ENCODE measurements around the gene SCRT2. TPM values are rescaled to one million over a fixed set of nuclear protein-coding genes. Genes with fewer than 3 reads are reported as not detected.

The SCRT2 gene
- total and polyA plus RNA-seq, 2 donors from 2014 or later, result not detected

GRCh38 chr20:618980-619379, 56.6 kb downstream of the SCRT2 start:
- no peaks in the 10 kb centered on the region for H3K27me3 ChIP-seq (ENCODE audit: control insufficient read depth, insufficient read depth, low read length)
- no peak for DNase-seq
- H3K4me1 ChIP-seq (ENCODE audit: control insufficient read depth in 2 of 3, insufficient read depth in 2 of 3, low read depth in 1 of 3, low read length in 3 of 3), result peaks cover 0 to 3% (median 0%) of the 10 kb centered on the region in 3 donors
- H3K36me3 ChIP-seq (ENCODE audit: control insufficient read depth in 2 of 3, insufficient read depth in 3 of 3, low read length in 3 of 3), result no peaks in the 10 kb centered on the region
- no peak for TF ChIP-seq CTCF (IDR thresholded peaks at IDR 0.05; ENCODE audit: borderline replicate concordance, extremely low read depth, insufficient read depth)
- no peak overlapping the region for H3K27ac ChIP-seq (ENCODE audit: low read depth in 2 of 2, low read length in 2 of 2)
- no peak overlapping the region for H3K4me3 ChIP-seq (ENCODE audit: low read length in 3 of 3)
- no peak overlapping the region for H3K9ac ChIP-seq (ENCODE audit: low read length in 3 of 3)
- no peak for FAIRE-seq
- peaks cover 0 to 7% (median 0%) of the 10 kb centered on the region in 3 donors for H3K9me3 ChIP-seq (ENCODE audit: control insufficient read depth in 2 of 3, insufficient read depth in 1 of 3, low read length in 3 of 3)
- intact Hi-C loops (cut with DNase I), result no loop called here

DNA sequence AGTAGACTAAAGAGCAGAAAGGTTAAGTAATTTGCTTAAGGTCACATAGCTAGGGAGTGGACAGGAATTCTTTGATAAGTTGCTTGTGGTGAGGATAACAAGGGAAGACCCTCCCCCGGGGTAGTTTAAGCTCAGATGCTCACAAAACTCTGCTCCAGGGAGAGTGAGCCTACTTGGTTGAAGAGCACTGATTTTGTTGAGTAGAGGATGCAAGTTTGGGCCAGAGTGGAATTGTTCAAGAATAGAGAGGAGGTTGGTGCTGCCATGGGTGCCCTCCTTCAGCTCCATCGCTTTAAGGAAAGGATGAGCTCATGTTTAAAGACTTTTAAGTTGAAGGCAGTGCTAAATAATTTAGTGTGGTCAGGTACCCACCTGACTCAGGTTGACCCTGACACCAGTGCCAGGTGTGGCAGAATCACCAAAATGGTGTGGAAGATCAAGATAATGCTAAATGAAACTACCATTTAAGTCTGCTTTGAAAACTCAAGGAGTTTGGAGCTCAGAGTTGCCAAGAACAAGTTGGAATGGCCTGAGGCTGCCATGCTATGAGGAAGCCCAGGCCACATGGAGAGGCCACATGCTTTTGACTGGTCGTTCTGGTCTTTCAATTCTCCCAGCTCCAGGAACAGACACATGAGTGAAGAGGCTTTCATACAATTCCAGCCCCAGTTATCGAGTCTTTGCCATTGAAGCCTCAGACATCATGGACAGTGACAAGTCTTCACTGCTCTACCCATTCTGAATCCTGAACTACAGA, 57.5 kb downstream of the SCRT2 start:
- no peak overlapping the region for H3K4me3 ChIP-seq (ENCODE audit: low read length in 3 of 3)
- no peaks in the 10 kb centered on the region for H3K27me3 ChIP-seq (ENCODE audit: control insufficient read depth, insufficient read depth, low read length)
- no peak for FAIRE-seq
- intact Hi-C loops (cut with DNase I), result no loop called here
- TF ChIP-seq CTCF (IDR thresholded peaks at IDR 0.05; ENCODE audit: borderline replicate concordance, extremely low read depth, insufficient read depth), result no peak
- peaks cover 0 to 3% (median 0%) of the 10 kb centered on the region in 3 donors for H3K4me1 ChIP-seq (ENCODE audit: control insufficient read depth in 2 of 3, insufficient read depth in 2 of 3, low read depth in 1 of 3, low read length in 3 of 3)
- no peaks in the 10 kb centered on the region for H3K36me3 ChIP-seq (ENCODE audit: control insufficient read depth in 2 of 3, insufficient read depth in 3 of 3, low read length in 3 of 3)
- peaks cover 0 to 7% (median 0%) of the 10 kb centered on the region in 3 donors for H3K9me3 ChIP-seq (ENCODE audit: control insufficient read depth in 2 of 3, insufficient read depth in 1 of 3, low read length in 3 of 3)
- no peak for DNase-seq
- H3K9ac ChIP-seq (ENCODE audit: low read length in 3 of 3), result no peak overlapping the region
- no peak overlapping the region for H3K27ac ChIP-seq (ENCODE audit: low read depth in 2 of 2, low read length in 2 of 2)

GRCh38 chr20:615514-615913, 60.1 kb downstream of the SCRT2 start:
- DNase-seq, result no peak
- Histone ChIP-seq H3K4me3 (ENCODE audit: low read length in 3 of 3) (no peak overlapping the region), H3K36me3 (ENCODE audit: control insufficient read depth in 2 of 3, insufficient read depth in 3 of 3, low read length in 3 of 3) (no peaks in the 10 kb centered on the region), H3K9ac (ENCODE audit: low read length in 3 of 3) (no peak overlapping the region), H3K27me3 (ENCODE audit: control insufficient read depth, insufficient read depth, low read length) (no peaks in the 10 kb centered on the region), H3K27ac (ENCODE audit: low read depth in 2 of 2, low read length in 2 of 2) (no peak overlapping the region), H3K9me3 (ENCODE audit: control insufficient read depth in 2 of 3, insufficient read depth in 1 of 3, low read length in 3 of 3) (peaks cover 0 to 7% (median 0%) of the 10 kb centered on the region in 3 donors), H3K4me1 (ENCODE audit: control insufficient read depth in 2 of 3, insufficient read depth in 2 of 3, low read depth in 1 of 3, low read length in 3 of 3) (peaks cover 0 to 4% (median 0%) of the 10 kb centered on the region in 3 donors)
- no peak for TF ChIP-seq CTCF (IDR thresholded peaks at IDR 0.05; ENCODE audit: borderline replicate concordance, extremely low read depth, insufficient read depth)
- intact Hi-C loops (cut with DNase I), result no loop called here
- no peak for FAIRE-seq
